HTR-8/SVneo (cell line): Measurements from ENCODE around the gene NEIL3.

Source experiments
- DNase-seq: peaks from one replicate; pipeline ENCODE4 v3.0.0; 2011; ENCODE audit warnings: low spot score, mixed read lengths; ENCODE audit not compliant: insufficient read length
- FAIRE-seq: peaks from 2 replicates; lab custom pipeline; 2011; peaks lifted over from hg19 to GRCh38; lab: Jason Lieb, UNC

NEIL3 gene

GRCh38 chr4:177309522-177310371 is at the start of gene NEIL3:
Gene NEIL3, plus strand, starts transcription at chr4:177309874. Its CDS starts 80 bp downstream, at chr4:177309954.
- DNase-seq (peak; percentile 95), FAIRE-seq (peak; percentile 92)

DNA sequence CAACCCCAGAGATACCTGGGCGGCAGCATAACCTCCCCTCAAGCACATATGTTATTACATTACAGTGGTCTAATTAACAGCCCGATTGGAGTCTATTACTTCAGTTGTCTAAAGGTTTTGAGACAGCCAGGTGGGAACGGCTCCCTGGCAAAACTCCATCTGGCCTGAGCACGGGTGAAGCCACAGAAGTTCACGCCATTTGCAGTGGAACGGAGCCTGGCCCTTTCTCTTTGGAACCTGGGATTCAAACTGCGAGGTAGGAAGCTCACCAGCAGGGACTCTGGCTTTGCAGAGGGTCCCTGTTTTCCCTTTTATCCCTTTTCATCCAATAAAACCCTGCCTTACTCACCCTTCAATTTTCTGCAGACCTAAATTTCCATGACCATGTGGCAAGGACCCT is 45.9 kb upstream of the NEIL3 start:
- DNase-seq (no peak), FAIRE-seq (no peak)

DNA sequence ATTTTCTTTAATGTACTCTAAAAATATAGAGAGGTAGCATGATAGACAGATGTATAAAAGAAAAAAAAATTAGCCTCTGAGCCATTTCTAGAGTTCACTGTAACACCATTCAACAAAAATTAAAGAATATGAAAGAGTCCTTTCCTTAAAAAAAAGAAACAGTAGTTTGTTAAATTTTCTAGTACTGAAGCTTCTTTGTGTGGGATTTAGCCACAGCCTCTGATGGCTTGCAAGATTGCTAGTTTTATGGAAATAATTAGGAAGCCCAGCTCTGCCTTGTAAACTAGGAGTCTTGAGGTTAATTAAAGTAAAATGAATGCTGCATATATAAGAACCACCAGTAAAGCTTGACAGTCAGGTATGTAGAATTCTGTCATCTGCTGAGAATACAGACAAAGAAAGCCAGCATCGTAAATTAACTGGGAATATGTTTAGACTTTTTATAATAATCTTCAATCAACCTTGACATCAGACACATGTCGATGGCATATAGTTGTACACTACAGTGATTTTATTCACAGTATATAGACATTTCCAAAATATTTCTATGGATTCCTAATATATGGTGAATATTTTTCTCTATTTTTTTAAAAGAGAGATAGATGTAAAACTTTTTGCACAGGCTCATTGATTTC is 44.8 kb upstream of the NEIL3 start:
- no peak for DNase-seq
- FAIRE-seq = no peak

DNA sequence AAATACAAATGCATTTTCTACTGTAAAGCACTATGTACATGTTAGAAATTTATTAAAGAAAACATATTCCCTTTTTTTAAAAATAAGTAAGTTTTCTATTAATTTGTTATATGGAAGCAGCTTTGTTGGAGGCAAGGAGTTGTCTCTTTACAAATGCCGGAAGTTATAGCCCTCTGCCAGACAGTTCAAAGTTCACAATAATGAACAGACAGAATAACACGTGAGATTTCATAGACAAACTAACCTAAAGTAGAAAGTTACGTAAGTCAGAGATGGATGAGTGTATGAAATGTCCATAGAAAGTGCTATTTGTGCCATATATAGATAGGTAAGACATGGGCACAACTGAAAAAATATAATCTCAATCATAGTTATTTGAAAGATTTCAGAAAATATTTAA is 43.9 kb upstream of the NEIL3 start:
- DNase-seq (no peak), FAIRE-seq (no peak)

GRCh38 chr4:177266506-177266905 is 43.2 kb upstream of the NEIL3 start:
- DNase-seq (no peak), FAIRE-seq (no peak)

DNA sequence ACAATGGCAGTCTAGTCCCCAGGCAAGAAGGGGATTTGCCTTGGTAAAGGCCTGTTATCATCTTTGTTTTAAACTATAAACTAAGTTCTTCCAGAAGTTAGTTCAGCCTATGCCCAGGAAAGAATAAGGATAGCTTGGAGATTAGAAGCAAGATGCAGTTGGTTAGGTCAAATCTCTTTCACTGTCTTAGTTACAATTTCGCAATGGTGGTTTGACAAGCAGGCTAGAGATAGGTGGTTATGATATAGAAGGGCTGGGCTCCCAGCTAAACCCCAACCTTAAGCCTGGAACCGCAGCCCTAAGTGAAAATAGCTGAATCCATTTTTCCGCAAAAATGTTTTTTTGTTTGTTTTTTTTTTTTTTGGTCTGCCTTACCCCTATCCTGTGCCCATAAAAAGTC is 41.8 kb upstream of the NEIL3 start:
- DNase-seq (no peak), FAIRE-seq (no peak)

DNA sequence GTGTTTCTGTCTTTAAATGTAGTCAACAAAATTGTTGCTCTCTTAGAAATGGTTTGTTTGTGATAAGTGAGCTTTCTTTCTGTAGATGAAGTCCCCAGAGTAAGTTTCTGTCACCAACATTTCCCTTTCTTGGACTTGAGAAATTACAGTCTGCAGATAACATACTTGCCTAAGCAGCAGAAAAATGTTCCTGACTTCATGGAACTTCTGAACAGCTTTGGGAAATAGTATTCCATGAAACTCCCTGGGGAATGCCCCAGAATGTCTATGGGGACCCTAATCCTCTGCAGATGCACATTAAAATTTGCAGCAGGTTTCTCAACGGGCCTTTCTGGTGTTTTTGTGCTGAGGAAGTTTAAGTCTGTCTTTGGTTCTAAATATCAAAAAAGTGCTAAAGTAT is 38.6 kb upstream of the NEIL3 start:
- DNase-seq = no peak

GRCh38 chr4:177271915-177272766 is 37.5 kb upstream of the NEIL3 start:
- FAIRE-seq (peak; percentile 33), DNase-seq (no peak)

More for the DNA sequence above, 38.6 kb upstream of the NEIL3 start:
- FAIRE-seq = no peak

- FAIRE-seq = no peak
- DNase-seq = no peak
Observed at GRCh38 chr4:177275999-177276398, 33.7 kb upstream of the NEIL3 start.

- DNase-seq = no peak
- no peak for FAIRE-seq
Observed at GRCh38 chr4:177281351-177281909, 28.2 kb upstream of the NEIL3 start.

DNA sequence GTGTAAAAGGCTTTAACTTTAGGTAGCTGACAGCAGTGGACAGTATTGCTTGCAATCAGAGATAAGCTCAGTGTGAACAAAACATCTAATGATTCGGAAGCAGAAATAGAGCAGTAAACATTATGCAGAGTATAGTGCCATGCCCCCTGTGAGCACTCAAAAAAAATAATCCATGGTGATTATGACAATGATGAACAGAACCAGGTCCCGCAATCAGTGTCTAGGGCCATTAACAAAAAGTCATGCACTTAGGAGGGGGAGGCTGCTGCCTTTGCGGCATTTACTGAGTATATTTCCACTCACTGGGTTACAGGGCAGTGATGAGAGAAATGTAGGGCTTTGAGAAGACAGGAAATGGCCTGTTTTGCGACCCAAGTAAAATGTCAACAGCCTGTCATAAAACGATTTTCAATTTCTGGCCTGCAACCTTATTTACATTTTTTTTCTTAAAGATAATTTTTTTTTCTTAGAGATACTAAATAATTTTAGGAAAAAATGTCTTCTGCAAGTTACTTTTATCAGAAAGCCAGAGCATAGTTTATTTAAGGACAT is 27.3 kb upstream of the NEIL3 start:
- FAIRE-seq = no peak
- DNase-seq = no peak

DNA sequence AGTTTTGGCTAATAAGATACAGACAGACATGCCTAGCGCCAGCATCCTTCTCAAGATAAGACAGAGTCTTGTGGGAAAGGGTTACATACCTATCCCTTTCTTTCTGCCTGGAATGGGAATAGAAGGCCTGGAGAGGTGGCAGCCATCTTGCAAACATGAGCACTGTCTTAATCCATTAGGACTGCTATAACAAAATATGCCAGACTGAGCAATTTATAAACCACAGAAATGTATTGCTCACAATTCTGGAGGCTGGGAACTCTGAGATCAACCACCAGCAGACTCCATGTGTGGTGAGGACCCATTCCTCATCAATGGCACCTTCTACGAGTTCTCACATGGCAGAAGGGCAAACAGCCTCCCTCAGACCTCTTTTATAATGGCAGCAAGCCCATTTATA is 26.5 kb upstream of the NEIL3 start:
- no peak for DNase-seq
- FAIRE-seq = no peak

GRCh38 chr4:177285953-177286352 is 23.7 kb upstream of the NEIL3 start:
- FAIRE-seq = no peak
- DNase-seq = no peak

GRCh38 chr4:177287255-177287654 is 22.4 kb upstream of the NEIL3 start:
- FAIRE-seq (no peak), DNase-seq (no peak)

GRCh38 chr4:177288335-177288734 is 21.3 kb upstream of the NEIL3 start:
- FAIRE-seq (no peak), DNase-seq (no peak)

DNA sequence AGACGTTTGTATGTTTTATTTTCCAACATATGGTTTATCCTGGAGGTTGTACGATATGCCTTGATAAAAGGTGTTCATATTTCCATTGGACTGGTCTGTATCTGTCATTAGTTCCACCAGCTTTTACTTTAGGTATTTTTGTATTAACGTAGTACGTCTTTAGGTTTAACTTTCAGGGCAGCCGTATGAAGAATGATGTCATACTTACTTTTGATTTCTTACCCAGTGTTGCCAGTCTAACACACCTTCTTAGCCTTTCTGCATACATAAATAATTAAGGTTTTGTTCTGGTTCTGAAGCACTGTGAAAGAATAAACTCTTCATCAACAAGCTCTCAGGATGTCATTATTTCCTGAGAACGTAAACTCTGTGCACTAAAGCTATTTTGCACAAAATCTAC is 18.9 kb upstream of the NEIL3 start:
- no peak for FAIRE-seq
- no peak for DNase-seq

GRCh38 chr4:177292171-177292570 is 17.5 kb upstream of the NEIL3 start:
- FAIRE-seq = no peak
- DNase-seq = no peak

- FAIRE-seq = peak; percentile 75
- DNase-seq = no peak
Observed at GRCh38 chr4:177293208-177294033, 16.3 kb upstream of the NEIL3 start.

DNA sequence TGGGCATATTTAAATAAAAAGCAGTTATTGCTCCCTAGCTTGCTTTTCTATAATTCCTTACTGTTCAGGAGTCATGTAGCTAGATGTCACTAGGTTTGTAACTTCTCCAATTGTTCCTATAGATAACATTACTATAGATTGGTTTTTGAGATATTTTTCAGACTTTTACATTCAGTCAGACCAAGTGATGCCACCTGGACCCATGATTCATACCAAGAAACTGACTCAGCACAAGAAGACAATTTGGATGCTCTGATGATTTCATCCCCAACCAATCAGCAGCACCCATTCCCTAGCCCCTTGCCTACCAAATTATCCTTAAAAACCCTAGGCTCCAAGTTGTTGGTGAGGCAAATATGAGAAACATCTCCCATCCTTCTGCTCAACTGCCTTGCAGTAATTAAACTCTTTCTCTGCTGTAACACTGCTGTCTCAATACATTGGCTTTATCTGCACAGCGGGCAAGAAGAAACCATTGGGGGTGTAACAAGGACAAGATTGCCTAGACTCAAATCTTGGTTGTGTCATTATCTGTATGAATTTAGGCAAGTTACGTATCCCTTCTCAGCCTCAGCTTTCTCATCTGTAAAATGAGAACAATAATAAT is 11.8 kb upstream of the NEIL3 start:
- no peak for FAIRE-seq
- DNase-seq = no peak
